HEK293T (cell line): ENCODE data around the gene GOLGA5.
"Not testable (repeated sequence)": the region's sequence is repeated elsewhere in the genome, so short reads cannot be mapped to it uniquely, and the experiment has no call there.

Experiments used
- CTCF ChIA-PET: fragments of 350-600 bp; formaldehyde crosslinking; extraction: SDS; loops from one replicate; lab custom pipeline; 2021; ENCODE audit warnings: antibody characterized with exemption, inconsistent platforms; lab: Yijun Ruan, JAX
- POLR2A ChIA-PET: fragments of 350-600 bp; formaldehyde crosslinking; extraction: SDS; loops from one replicate; lab custom pipeline; 2020; ENCODE audit warnings: antibody characterized with exemption, inconsistent platforms; lab: Yijun Ruan, JAX
- DNase-seq: peaks from one replicate; pipeline ENCODE4 v3.0.0; 2012; ENCODE audit warnings: mixed read lengths; ENCODE audit errors: extremely low spot score
- ARNT ChIP-seq: fragments of 450-650 bp; IDR thresholded peaks from 2 replicates; pipeline ENCODE4 v1.6.1; 2017; ENCODE audit warnings: mild to moderate bottlenecking
- BHLHE40 ChIP-seq: fragments of 450-650 bp; IDR thresholded peaks from 2 replicates; pipeline ENCODE4 v1.6.1; 2016; ENCODE audit warnings: mild to moderate bottlenecking, moderate library complexity, borderline replicate concordance
- CTBP1 ChIP-seq: fragments of 450-650 bp; IDR thresholded peaks from 2 replicates; pipeline ENCODE4 v1.6.1; 2016; ENCODE audit warnings: borderline replicate concordance
- ELF4 ChIP-seq: fragments of 450-650 bp; IDR thresholded peaks from 2 replicates; pipeline ENCODE4 v1.6.1; 2017; ENCODE audit warnings: antibody characterized with exemption
- FOXA1 ChIP-seq: fragments of 450-650 bp; IDR thresholded peaks from 2 replicates; pipeline ENCODE4 v1.6.1; 2016; ENCODE audit warnings: mild to moderate bottlenecking
- FOXK2 ChIP-seq: fragments of 450-650 bp; IDR thresholded peaks from 2 replicates; pipeline ENCODE4 v1.6.1; 2016; ENCODE audit warnings: mild to moderate bottlenecking
- FOXM1 ChIP-seq: fragments of 450-650 bp; IDR thresholded peaks from 2 replicates; pipeline ENCODE4 v1.6.1; 2017; ENCODE audit warnings: mild to moderate bottlenecking, borderline replicate concordance
- HDGF ChIP-seq: fragments of 450-650 bp; IDR thresholded peaks from 2 replicates; pipeline ENCODE4 v1.6.1; 2017; ENCODE audit warnings: antibody characterized with exemption, borderline replicate concordance
- L3MBTL2 ChIP-seq: fragments of 450-650 bp; conservative IDR thresholded peaks from 2 replicates; pipeline ENCODE4 v1.6.1; 2016; ENCODE audit warnings: mild to moderate bottlenecking
- LEF1 ChIP-seq: fragments of 450-650 bp; IDR thresholded peaks from 2 replicates; pipeline ENCODE4 v1.6.1; 2017; ENCODE audit warnings: mild to moderate bottlenecking, borderline replicate concordance
- NFRKB ChIP-seq: fragments of 450-650 bp; IDR thresholded peaks from 2 replicates; pipeline ENCODE4 v1.6.1; 2016; ENCODE audit warnings: mild to moderate bottlenecking, moderate library complexity
- SP1 ChIP-seq: fragments of 450-650 bp; IDR thresholded peaks from 2 replicates; pipeline ENCODE4 v1.6.1; 2017
- SUZ12 ChIP-seq: fragments of 450-650 bp; IDR thresholded peaks from 2 replicates; pipeline ENCODE4 v1.6.1; 2016; ENCODE audit warnings: mild to moderate bottlenecking
- TARDBP ChIP-seq: fragments of 450-650 bp; IDR thresholded peaks from 2 replicates; pipeline ENCODE4 v1.6.1; 2016
- ZNF384 ChIP-seq: fragments of 450-650 bp; IDR thresholded peaks from 2 replicates; pipeline ENCODE4 v1.6.1; 2016
- TF ChIP-seq, protein P1 (sequence below): fragments of 450-650 bp; IDR thresholded peaks from 2 replicates; pipeline ENCODE4 v1.6.1; 2016

The GOLGA5 gene

DNA sequence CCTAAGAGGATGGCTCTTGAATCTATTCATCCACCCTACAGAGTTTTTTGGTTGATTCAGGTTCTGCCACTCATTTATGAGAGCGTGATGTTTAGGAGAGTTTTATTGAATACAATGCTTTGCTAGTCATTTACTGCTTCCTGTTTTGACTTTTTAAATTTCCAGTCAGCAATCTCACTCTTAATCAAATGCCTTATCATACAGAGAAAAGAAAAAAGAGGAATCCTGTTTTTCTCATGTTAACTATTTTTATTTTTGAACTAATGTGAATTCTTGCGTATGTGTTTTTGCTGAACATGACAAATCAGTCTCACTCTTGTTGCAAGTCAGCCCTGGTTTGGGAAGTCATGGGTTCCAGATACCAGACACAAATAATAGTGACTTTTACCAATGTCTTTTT is 23.6 kb upstream of the GOLGA5 start:
- ChIA-PET POLR2A (no interaction called here), CTCF (no interaction called here)
- TF ChIP-seq ELF4 = no peak
- TF ChIP-seq, protein P1, sequence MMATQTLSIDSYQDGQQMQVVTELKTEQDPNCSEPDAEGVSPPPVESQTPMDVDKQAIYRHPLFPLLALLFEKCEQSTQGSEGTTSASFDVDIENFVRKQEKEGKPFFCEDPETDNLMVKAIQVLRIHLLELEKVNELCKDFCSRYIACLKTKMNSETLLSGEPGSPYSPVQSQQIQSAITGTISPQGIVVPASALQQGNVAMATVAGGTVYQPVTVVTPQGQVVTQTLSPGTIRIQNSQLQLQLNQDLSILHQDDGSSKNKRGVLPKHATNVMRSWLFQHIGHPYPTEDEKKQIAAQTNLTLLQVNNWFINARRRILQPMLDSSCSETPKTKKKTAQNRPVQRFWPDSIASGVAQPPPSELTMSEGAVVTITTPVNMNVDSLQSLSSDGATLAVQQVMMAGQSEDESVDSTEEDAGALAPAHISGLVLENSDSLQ = no peak
- no peak for TF ChIP-seq LEF1
- TF ChIP-seq HDGF = no peak
- no peak for TF ChIP-seq FOXK2
- TF ChIP-seq NFRKB = no peak
- no peak for TF ChIP-seq SUZ12
- TF ChIP-seq ARNT = no peak
- no peak for TF ChIP-seq SP1
- TF ChIP-seq TARDBP = no peak
- no peak for TF ChIP-seq ZNF384
- no peak for TF ChIP-seq L3MBTL2
- no peak for TF ChIP-seq FOXM1
- TF ChIP-seq BHLHE40 = no peak
- TF ChIP-seq CTBP1 = no peak
- TF ChIP-seq FOXA1 = no peak
- DNase-seq = no peak

DNA sequence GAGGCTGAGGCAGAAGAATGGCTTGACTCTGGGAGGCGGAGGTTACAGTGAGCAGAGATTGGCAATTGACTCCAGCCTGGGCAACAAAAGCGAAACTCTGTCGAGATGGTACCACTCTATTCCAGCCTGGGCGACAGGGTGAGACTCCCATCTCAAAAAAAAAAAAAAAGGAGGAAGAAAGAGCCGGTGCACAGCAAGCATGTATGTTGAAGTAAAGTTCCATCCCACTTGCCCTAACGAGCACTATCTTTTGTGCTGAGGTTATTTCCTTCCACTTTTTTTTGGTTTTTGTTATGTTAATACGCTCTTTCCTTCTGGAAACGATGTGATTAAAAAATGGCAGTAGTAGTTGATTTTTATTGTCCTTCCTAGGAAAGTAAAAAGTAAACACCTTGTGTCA is 19.5 kb upstream of the GOLGA5 start:
- POLR2A ChIA-PET = no interaction called here
- CTCF ChIA-PET = no interaction called here
- no peak for TF ChIP-seq LEF1
- TF ChIP-seq FOXA1 = no peak
- TF ChIP-seq ELF4 = no peak
- no peak for TF ChIP-seq SUZ12
- TF ChIP-seq CTBP1 = no peak
- TF ChIP-seq, protein P1 = no peak
- no peak for TF ChIP-seq FOXK2
- no peak for TF ChIP-seq NFRKB
- no peak for TF ChIP-seq L3MBTL2
- no peak for TF ChIP-seq HDGF
- TF ChIP-seq SP1 = no peak
- TF ChIP-seq BHLHE40 = no peak
- no peak for TF ChIP-seq ARNT
- DNase-seq = no peak

DNA sequence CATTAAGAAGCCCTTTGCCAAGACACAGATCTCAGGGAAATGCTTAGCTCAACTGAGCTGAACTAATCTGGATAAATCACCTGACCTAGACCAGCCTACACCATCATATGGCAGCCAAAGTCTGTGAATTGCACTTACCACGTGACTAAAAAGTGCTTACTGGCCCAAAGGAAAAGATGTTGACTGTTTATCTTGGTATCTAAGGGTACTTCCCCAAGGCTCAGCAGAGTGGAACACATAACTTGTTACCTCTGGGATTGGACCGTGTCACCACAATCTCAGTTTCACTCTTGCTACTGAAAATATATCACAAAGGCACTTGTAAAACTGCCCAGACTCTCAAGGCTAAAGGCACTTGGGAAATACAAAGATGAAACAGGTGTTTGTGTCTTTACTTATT is 18.8 kb upstream of the GOLGA5 start:
- CTCF ChIA-PET = interaction anchor here (0.6 kb wide), 1 partner anchor 446 kb away, joined by 6 read pairs; no protein-coding TSS in a partner anchor
- DNase-seq, POLR2A ChIA-PET: not testable (repeated sequence)

DNA sequence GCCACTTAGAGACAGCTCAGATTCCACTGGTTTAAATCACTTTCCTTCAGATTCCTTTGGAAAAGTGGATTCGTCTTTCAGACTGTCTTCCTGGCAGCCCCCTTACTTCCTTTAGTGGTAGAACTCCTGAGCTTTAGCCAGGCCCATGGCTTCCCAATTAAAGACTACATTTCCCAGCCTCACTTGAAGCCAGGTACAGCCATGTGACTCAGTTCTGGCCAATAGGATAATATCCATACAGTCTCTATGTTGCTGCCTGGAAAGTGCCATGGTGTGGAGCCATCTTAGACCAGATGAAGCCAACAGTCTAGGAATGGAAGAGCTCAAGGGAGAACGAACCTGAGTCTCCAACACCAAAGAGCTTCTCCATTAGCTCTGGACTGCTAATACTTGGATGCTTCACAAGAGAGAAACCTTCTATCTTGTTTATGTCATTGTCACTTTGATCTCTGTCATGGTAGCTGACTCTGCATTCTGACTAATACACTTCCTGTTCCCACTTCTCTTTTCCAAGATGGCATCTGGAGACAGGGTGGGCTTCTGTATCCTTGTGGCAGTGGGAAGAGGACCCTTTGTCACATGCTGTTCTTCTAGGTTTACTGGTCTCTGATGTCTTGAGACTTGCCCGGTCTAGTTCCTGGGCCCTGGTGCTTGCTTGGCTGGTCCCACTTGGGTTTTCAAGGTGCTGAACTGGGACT is 15.1 kb upstream of the GOLGA5 start:
- CTCF ChIA-PET = interaction anchor here (0.7 kb wide), 1 partner anchor 165 kb away, joined by 3 read pairs; no protein-coding TSS in a partner anchor
- POLR2A ChIA-PET, DNase-seq: not testable (repeated sequence)

DNA sequence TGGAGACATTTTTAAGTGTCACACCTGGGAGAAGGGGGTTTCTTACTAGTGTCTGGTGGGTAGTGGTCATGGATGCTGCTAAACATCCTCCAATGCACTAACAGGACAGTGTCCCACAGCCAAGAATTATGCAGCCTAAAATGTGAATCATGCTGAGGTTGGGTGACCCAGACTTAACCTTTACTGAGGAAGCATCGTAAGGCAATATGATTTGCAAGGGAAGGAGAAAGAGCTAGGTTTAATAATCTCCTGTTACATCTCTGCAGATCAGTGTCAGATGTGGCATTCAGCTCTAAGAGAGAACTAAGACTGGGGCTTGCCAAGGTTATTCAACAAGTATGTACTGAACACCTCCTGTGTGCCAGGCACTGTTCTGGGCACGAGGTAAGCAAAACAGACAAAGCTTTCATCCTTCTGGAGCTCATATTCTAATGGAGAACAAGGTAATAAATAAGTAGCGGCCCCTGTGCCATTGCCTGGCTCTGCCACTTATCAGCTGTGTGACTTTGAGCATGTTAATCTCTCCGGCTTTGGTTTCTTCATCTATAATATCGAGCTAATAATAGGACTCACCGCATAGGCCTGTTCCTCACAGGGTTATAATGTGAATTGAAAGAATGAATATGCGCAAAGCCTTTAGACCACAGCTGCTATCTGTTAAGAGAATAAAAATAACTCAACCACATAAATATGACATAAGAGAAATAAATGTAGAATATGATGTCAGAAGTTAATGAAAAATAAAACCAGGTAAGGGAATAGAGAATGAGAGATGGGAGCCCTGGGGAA is 13.5 kb upstream of the GOLGA5 start:
- DNase-seq = no peak
- TF ChIP-seq ZNF384 = no peak
- ChIA-PET CTCF (interaction anchor here (1.3 kb wide), 1 partner anchor 65 kb away, joined by 4 read pairs; no protein-coding TSS in a partner anchor), POLR2A (no interaction called here)

DNA sequence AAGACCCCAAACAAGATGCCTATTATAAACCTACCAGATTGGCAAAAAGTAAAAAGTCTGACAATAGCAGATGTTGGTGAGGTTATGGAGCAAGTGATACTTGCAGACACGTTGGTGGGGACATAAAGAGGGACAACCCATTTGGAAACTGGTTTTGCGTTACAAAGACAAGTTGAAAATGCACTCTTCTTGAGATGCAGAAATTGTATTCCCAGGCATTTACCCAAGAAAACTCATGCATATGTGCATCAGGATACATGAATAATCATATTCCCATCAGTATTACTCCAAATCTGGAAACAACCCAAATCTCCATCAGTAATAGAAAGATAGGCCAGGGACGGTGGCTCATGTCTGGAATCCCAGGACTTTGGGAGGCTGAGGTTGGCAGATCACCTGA is 12.8 kb upstream of the GOLGA5 start:
- ChIA-PET POLR2A (no interaction called here), CTCF (no interaction called here)
- TF ChIP-seq FOXM1 (no peak), SUZ12 (no peak), BHLHE40 (no peak), ZNF384 (no peak), ARNT (no peak), LEF1 (no peak), TARDBP (no peak), NFRKB (no peak), CTBP1 (no peak), L3MBTL2 (no peak)
- TF ChIP-seq, protein P1 = no peak
- no peak for DNase-seq
